WTC11 (cell line): Measurements from ENCODE around the gene BUB1.
"Not testable (repeated sequence)": the region's sequence is repeated elsewhere in the genome, so short reads cannot be mapped to it uniquely, and the experiment has no call there.

ENCODE experiments used
- CTCF ChIP-seq: fragments of 200-600 bp; IDR thresholded peaks from 2 replicates; pipeline ENCODE4 v1.8.0; 2022; ENCODE audit warnings: antibody characterized with exemption
- E2F5 ChIP-seq: sonication (generic); formaldehyde crosslinking; IDR thresholded peaks from 2 replicates; pipeline ENCODE4 v1.8.1; 2022; ENCODE audit warnings: mild to moderate bottlenecking, moderate library complexity, missing genetic modification reagents
- FOXK1 ChIP-seq: sonication (generic); formaldehyde crosslinking; IDR thresholded peaks from 2 replicates; pipeline ENCODE4 v1.8.0; 2022; ENCODE audit warnings: mild to moderate bottlenecking, moderate library complexity, missing genetic modification reagents

GRCh38 chr2:110698253-110698652 is 20.4 kb upstream of the BUB1 start:
- not testable (repeated sequence) for TF ChIP-seq E2F5; CTCF; FOXK1 (CRISPR knock-in tag)
